Lung (tissue), 12 donors: Measurements from ENCODE around the gene TP53BP1. TPM values are rescaled to one million over a fixed set of nuclear protein-coding genes. Genes with fewer than 3 reads are reported as not detected.

Experiments
- ATAC-seq: fragments of 200-7000 bp; cut with Tn5 transposase; one replicate; pipeline ENCODE4 v1.9.1; 2020; ENCODE audit warnings: moderate number of reproducible peaks; ENCODE audit not compliant: insufficient read depth, low FRiP score
- DNase-seq, 3 donors: peaks; one replicate each; pipeline ENCODE4 v3.0.0-alpha.2; 2013 to 2017
- H3K27ac ChIP-seq, 2 donors: one replicate each; pipeline ENCODE4 v1.5.1; 2013; ENCODE audit warnings: mild to moderate bottlenecking in 2 of 2, moderate library complexity in 2 of 2, control low read depth in 1 of 2, inconsistent platforms in 1 of 2, low read depth in 1 of 2, low read length in 1 of 2
- H3K27me3 ChIP-seq, 3 donors: one replicate each; pipeline ENCODE4 v1.5.1; 2013; ENCODE audit warnings: low read length in 2 of 3; ENCODE audit not compliant: control insufficient read depth in 3 of 3, insufficient read depth in 3 of 3
- H3K36me3 ChIP-seq, 4 donors: one replicate each; pipeline ENCODE4 v1.5.1; 2013; ENCODE audit warnings: low read length in 4 of 4, mild to moderate bottlenecking in 1 of 4, moderate library complexity in 1 of 4; ENCODE audit not compliant: control insufficient read depth in 4 of 4, insufficient read depth in 4 of 4
- H3K4me1 ChIP-seq, 5 donors: one replicate each; pipeline ENCODE4 v1.5.1; 2013; ENCODE audit warnings: low read length in 5 of 5, mild to moderate bottlenecking in 2 of 5, moderate library complexity in 1 of 5; ENCODE audit not compliant: control insufficient read depth in 5 of 5, insufficient read depth in 5 of 5
- H3K4me3 ChIP-seq: one replicate; pipeline ENCODE4 v1.5.1; 2013; ENCODE audit warnings: mild to moderate bottlenecking, control low read depth, moderate library complexity
- H3K9ac ChIP-seq, 2 donors: one replicate each; pipeline ENCODE4 v1.5.1; 2013; ENCODE audit warnings: low read length in 2 of 2, control low read depth in 1 of 2; ENCODE audit not compliant: insufficient read depth in 1 of 2
- H3K9me3 ChIP-seq, 4 donors: one replicate each; pipeline ENCODE4 v1.5.1; 2013; ENCODE audit warnings: low read length in 3 of 4, mild to moderate bottlenecking in 1 of 4, moderate library complexity in 1 of 4; ENCODE audit not compliant: control insufficient read depth in 4 of 4, insufficient read depth in 3 of 4
- CTCF ChIP-seq: IDR thresholded peaks from 2 replicates; pipeline ENCODE4 v1.5.1; 2012; ENCODE audit warnings: mild to moderate bottlenecking; ENCODE audit errors: control extremely low read depth, extremely low read depth
- WGBS, 2 donors: extraction: QIAGEN DNeasy Blood & Tissue Kit; methylation state at CpG; one replicate each; pipeline ENCODE4 v1.1.7; 2013; 5-methylcytosine and 5-hydroxymethylcytosine counted together
- polyA plus RNA-seq, 2 donors: library from polyadenylated mRNA; stranded (reverse); fragments of 200-250 nt; gene quantifications; one replicate each; pipeline ENCODE4 v1.2.1, GENCODE V29; 2013
- total RNA-seq, 2 donors: library from RNA; depleted of rRNA in 1 of 2; stranded (reverse); fragments of >200 nt in 1 of 2; gene quantifications; one replicate each; pipeline ENCODE4 v1.2.1, GENCODE V29; 2014 to 2021
- donor health status: control.
- donor health status: control.
- donor health status: Bipolar disorder and iron deficiency.
- donor health status: healthy.
- donor health status: DM: yes; HTN: yes; CAD: no.

The TP53BP1 gene
- total and polyA plus RNA-seq, 4 donors = 8.9 to 97.4 (median 23.7) TPM

GRCh38 chr15:43465100-43465499 is 27.9 kb downstream of the TP53BP1 start:
- Histone ChIP-seq H3K4me1 (no peaks in the 10 kb centered on the region), H3K36me3 (peaks cover 10 to 32% (median 20%) of the 10 kb centered on the region in 4 donors), H3K9ac (no peak overlapping the region), H3K4me3 (no peak overlapping the region), H3K27me3 (no peaks in the 10 kb centered on the region), H3K9me3 (no peaks in the 10 kb centered on the region), H3K27ac (no peak overlapping the region)
- no peak for DNase-seq
- ATAC-seq = no peak
- TF ChIP-seq CTCF = no peak
- 31 to 66% methylated on average over 2 of the region's 2 CpGs for WGBS, 2 donors

- DNase-seq (no peak), ATAC-seq (no peak)
- peaks cover 14 to 26% (median 19%) of the 10 kb centered on the region in 4 donors for H3K36me3 ChIP-seq
- H3K27me3 ChIP-seq = no peaks in the 10 kb centered on the region
- no peak overlapping the region for H3K4me3 ChIP-seq
- TF ChIP-seq CTCF = no peak
- WGBS, 2 donors = 98 to 100% methylated on average over 1 of the region's 1 CpG
- no peak overlapping the region for H3K9ac ChIP-seq
- H3K27ac ChIP-seq = no peak overlapping the region
- no peaks in the 10 kb centered on the region for H3K4me1 ChIP-seq
- no peaks in the 10 kb centered on the region for H3K9me3 ChIP-seq
Observed at GRCh38 chr15:43463998-43464397, 29.0 kb downstream of the TP53BP1 start.

- ATAC-seq = no peak
- 66 to 84% methylated on average over 1 of the region's 1 CpG for WGBS, 2 donors
Observed at GRCh38 chr15:43463507-43463906, 29.4 kb downstream of the TP53BP1 start.

More at GRCh38 chr15:43463507-43463906, 29.4 kb downstream of the TP53BP1 start:
- H3K4me1 ChIP-seq = no peaks in the 10 kb centered on the region
- DNase-seq = no peak
- no peaks in the 10 kb centered on the region for H3K9me3 ChIP-seq
- H3K4me3 ChIP-seq = no peak overlapping the region
- H3K27ac ChIP-seq = no peak overlapping the region
- no peaks in the 10 kb centered on the region for H3K27me3 ChIP-seq
- peaks cover 13 to 24% (median 18%) of the 10 kb centered on the region in 4 donors for H3K36me3 ChIP-seq
- TF ChIP-seq CTCF = no peak
- no peak overlapping the region for H3K9ac ChIP-seq
